Measurements from ENCODE around the gene C17orf114.

C17orf114 gene

GRCh38 chr17:4785311-4786105, 16.6 kb downstream of the C17orf114 start:
- no peak for TF ChIP-seq CTCF (conservative IDR thresholded peaks at IDR 0.05)

GRCh38 chr17:4782652-4783051, 19.5 kb downstream of the C17orf114 start:
- H3K27ac ChIP-seq: no peak overlapping the region
- TF ChIP-seq CTCF (conservative IDR thresholded peaks at IDR 0.05): no peak

More at GRCh38 chr17:4785311-4786105, 16.6 kb downstream of the C17orf114 start:
- no peak overlapping the region for H3K27ac ChIP-seq

- no peak overlapping the region for H3K27ac ChIP-seq
- TF ChIP-seq CTCF (conservative IDR thresholded peaks at IDR 0.05): no peak
These were observed 21.7 kb downstream of the C17orf114 start for GRCh38 chr17:4780325-4780955.

GRCh38 chr17:4777969-4778760, 24.0 kb downstream of the C17orf114 start:
- no peak overlapping the region for H3K27ac ChIP-seq

GRCh38 chr17:4772235-4772613, 29.9 kb downstream of the C17orf114 start:
- no peak overlapping the region for H3K27ac ChIP-seq
- TF ChIP-seq CTCF (conservative IDR thresholded peaks at IDR 0.05): no peak

More at GRCh38 chr17:4777969-4778760, 24.0 kb downstream of the C17orf114 start:
- TF ChIP-seq CTCF (conservative IDR thresholded peaks at IDR 0.05): no peak

- no peak for TF ChIP-seq CTCF (conservative IDR thresholded peaks at IDR 0.05)
- H3K27ac ChIP-seq: no peak within 1 kb of the TSS
These were observed 30.5 kb downstream of the C17orf114 start, which contains the start of gene TM4SF5 for GRCh38 chr17:4771519-4772234. Gene TM4SF5 (plus strand): TSS chr17:4771886. CDS start chr17:4771923, 37 bp downstream.
